GM21737 (cell line): ENCODE data around the gene PIN1.
"Not testable (repeated sequence)": the region's sequence is repeated elsewhere in the genome, so short reads cannot be mapped to it uniquely, and the experiment has no call there.

ENCODE experiments used
- ATAC-seq: cut with Tn5 transposase; IDR thresholded peaks from one replicate; pipeline ENCODE4 v1.9.1; 2021; ENCODE audit warnings: mild to moderate bottlenecking, moderate library complexity; ENCODE audit not compliant: unreplicated experiment

Gene PIN1

GRCh38 chr19:9818175-9818733, 16.9 kb upstream of the PIN1 start:
- ATAC-seq, result no peak

GRCh38 chr19:9818734-9819595, 16.2 kb upstream of the PIN1 start, which contains the start of gene FBXL12:
Gene FBXL12 (minus strand): TSS chr19:9819079. CDS start chr19:9818813, 266 bp downstream.
- peak; percentile 86 for ATAC-seq

GRCh38 chr19:9819596-9819909, 15.6 kb upstream of the PIN1 start:
- no peak for ATAC-seq

GRCh38 chr19:9820034-9820433, 15.1 kb upstream of the PIN1 start:
- ATAC-seq, result not testable (repeated sequence)

- ATAC-seq, result no peak
Observed at GRCh38 chr19:9823816-9824215, 11.3 kb upstream of the PIN1 start.

GRCh38 chr19:9827289-9828238, 7.6 kb upstream of the PIN1 start, which contains the start of gene UBL5:
Gene UBL5 (plus strand): TSS chr19:9827918. CDS start chr19:9828338, 420 bp downstream.
- peak; percentile 71 for ATAC-seq

- ATAC-seq, result no peak
Observed at GRCh38 chr19:9828551-9829063, 6.5 kb upstream of the PIN1 start.

- ATAC-seq, result no peak
Observed at GRCh38 chr19:9834307-9834725, 802 bp upstream of the PIN1 start.

- peak; percentile 20 for ATAC-seq
Observed at GRCh38 chr19:9835507-9835949, 410 bp downstream of the PIN1 start.

- no peak for ATAC-seq
Observed at GRCh38 chr19:9836021-9836420, 903 bp downstream of the PIN1 start.

GRCh38 chr19:9838324-9838723, 3.2 kb downstream of the PIN1 start:
- no peak for ATAC-seq

GRCh38 chr19:9839415-9839814, 4.3 kb downstream of the PIN1 start:
- no peak for ATAC-seq

- no peak for ATAC-seq
Observed at GRCh38 chr19:9842834-9843625, 7.9 kb downstream of the PIN1 start.

- ATAC-seq, result not testable (repeated sequence)
Observed at GRCh38 chr19:9843626-9844273, 8.6 kb downstream of the PIN1 start.

GRCh38 chr19:9847087-9847671, 12.1 kb downstream of the PIN1 start:
- ATAC-seq, result no peak

- ATAC-seq, result no peak
Observed at GRCh38 chr19:9848060-9848459, 12.9 kb downstream of the PIN1 start.

- ATAC-seq, result no peak
Observed at GRCh38 chr19:9848762-9849161, 13.6 kb downstream of the PIN1 start.

GRCh38 chr19:9849791-9850190, 14.7 kb downstream of the PIN1 start:
- no peak for ATAC-seq

GRCh38 chr19:9850235-9850959, 15.3 kb downstream of the PIN1 start:
- ATAC-seq, result no peak
